Neural progenitor cell (in vitro differentiated cells): ENCODE measurements around the gene ABCC10.

Source experiments
- CTCF ChIP-seq: fragments of 200-600 bp; sonication (generic); IDR thresholded peaks from 2 replicates; pipeline ENCODE4 v1.5.1; 2017; ENCODE audit warnings: antibody characterized with exemption, mild to moderate bottlenecking
- EZH2 ChIP-seq: fragments of 200-600 bp; sonication (generic); IDR thresholded peaks from 2 replicates; pipeline ENCODE4 v1.6.1; 2017; ENCODE audit warnings: antibody characterized with exemption, mild to moderate bottlenecking, moderate library complexity

GRCh38 chr6:43447604-43448003, 20.3 kb downstream of the ABCC10 start:
- no peak for TF ChIP-seq CTCF
- TF ChIP-seq EZH2, result no peak
